Lower leg skin (tissue), 4 donors: ENCODE data around the gene TRAF3IP1. TPM values are rescaled to one million over a fixed set of nuclear protein-coding genes. Genes with fewer than 3 reads are reported as not detected.

Experiments
- DNase-seq, 2 donors: peaks; one replicate each; pipeline ENCODE4 v3.0.0-alpha.2; 2019; ENCODE audit warnings: low spot score in 2 of 2
- H3K4me3 ChIP-seq: fragments of 200-600 bp; sonication (generic); 2 replicates; pipeline ENCODE4 v1.5.1; 2017; ENCODE audit warnings: mild to moderate bottlenecking, low read depth; ENCODE audit not compliant: poor library complexity, severe bottlenecking
- POLR2A ChIP-seq, 2 donors: fragments of 450-650 bp; IDR thresholded peaks; one replicate each; pipeline ENCODE4 v1.6.1; 2016 to 2017; ENCODE audit warnings: antibody characterized with exemption in 2 of 2, mild to moderate bottlenecking in 1 of 2, moderate library complexity in 1 of 2
- WGBS, 2 donors: methylation state at CpG; one replicate each; pipeline ENCODE4 v1.1.5; 2018; 5-methylcytosine and 5-hydroxymethylcytosine counted together
- intact Hi-C: fragments of 100-400 bp; cut with DNase I; formaldehyde crosslinking; loops from one replicate; pipeline ENCODE4 v1.15.0; 2023; ENCODE audit warnings: low total_unique reads
- total RNA-seq, 4 donors: library from RNA; depleted of rRNA; stranded (reverse); fragments of >200 nt; gene quantifications; one replicate each; pipeline ENCODE4 v1.1.0, GENCODE V29; 2016
- TF ChIP-seq, protein P1 (sequence below), 3 donors: fragments of 450-650 bp; IDR thresholded peaks; one replicate each; pipeline ENCODE4 v1.5.1; 2016; ENCODE audit warnings: antibody characterized with exemption in 3 of 3, mild to moderate bottlenecking in 3 of 3, moderate library complexity in 2 of 3

TRAF3IP1 gene
- total RNA-seq, 4 donors from 2014 or later: 4.3 to 8.7 (median 8.2) TPM

DNA sequence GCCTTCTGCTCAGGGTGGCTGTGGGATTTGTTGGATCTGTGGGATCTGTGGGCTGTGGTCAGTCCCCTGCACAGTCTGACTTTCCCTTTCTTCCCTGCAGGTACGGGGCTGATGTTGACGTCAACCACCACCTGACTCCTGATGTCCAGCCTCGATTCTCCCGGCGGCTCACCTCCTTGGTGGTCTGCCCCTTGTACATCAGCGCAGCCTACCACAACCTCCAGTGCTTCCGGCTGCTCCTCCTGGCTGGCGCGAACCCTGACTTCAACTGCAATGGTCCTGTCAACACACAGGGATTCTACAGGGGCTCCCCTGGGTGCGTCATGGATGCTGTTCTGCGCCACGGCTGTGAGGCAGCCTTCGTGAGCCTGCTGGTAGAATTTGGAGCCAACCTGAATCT is 123.9 kb downstream of the TRAF3IP1 start:
- TF ChIP-seq, protein P1, sequence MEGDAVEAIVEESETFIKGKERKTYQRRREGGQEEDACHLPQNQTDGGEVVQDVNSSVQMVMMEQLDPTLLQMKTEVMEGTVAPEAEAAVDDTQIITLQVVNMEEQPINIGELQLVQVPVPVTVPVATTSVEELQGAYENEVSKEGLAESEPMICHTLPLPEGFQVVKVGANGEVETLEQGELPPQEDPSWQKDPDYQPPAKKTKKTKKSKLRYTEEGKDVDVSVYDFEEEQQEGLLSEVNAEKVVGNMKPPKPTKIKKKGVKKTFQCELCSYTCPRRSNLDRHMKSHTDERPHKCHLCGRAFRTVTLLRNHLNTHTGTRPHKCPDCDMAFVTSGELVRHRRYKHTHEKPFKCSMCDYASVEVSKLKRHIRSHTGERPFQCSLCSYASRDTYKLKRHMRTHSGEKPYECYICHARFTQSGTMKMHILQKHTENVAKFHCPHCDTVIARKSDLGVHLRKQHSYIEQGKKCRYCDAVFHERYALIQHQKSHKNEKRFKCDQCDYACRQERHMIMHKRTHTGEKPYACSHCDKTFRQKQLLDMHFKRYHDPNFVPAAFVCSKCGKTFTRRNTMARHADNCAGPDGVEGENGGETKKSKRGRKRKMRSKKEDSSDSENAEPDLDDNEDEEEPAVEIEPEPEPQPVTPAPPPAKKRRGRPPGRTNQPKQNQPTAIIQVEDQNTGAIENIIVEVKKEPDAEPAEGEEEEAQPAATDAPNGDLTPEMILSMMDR (IDR thresholded peaks at IDR 0.05): no peak
- no peak for TF ChIP-seq POLR2A (IDR thresholded peaks at IDR 0.05)
- peak in 1 of 2 donors; percentile 14 for DNase-seq
- 97 to 98% methylated on average over 13 of the region's 13 CpGs for WGBS, 2 donors
- no peak overlapping the region for H3K4me3 ChIP-seq
- intact Hi-C loops: no loop called here

DNA sequence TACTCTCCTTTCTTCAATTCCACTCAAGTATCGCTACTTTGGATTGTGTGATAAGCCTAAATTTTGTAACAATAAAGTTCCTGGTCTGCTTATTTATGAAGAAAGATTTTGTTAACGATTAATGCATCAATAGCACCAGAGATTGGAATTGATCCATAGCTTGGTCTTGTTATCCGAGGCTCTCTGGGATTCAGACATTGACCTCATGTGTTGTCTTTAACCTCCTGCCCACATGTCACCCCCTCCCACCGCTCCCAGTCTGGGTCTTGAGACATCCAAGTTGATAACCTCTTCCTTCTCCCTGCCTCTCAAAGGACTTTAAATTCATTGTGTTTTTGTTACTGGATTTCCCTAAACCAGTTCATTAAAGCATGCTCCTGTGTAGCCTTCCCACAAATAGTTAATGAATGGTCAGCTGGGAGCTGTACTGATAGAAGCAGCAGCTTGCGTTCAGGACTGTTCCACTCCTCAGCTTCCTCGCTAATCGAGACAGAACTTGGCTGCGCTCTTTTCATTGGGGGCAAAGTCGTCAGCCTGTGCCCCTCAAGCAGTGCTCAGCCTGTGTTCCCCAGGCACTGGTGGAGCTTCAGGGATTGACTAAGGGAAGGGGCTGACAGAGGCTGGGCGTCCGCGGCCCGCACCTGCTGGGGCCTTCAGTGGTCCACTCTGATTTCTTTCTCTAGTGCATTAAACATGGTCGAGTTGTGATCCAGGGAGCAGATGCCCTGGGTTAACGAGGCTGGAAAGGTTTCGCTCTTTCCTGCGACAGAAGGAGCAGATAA is 125.3 kb downstream of the TRAF3IP1 start:
- WGBS, 2 donors: 93 to 94% methylated on average over 17 of the region's 17 CpGs
- intact Hi-C loops: no loop called here
- DNase-seq: no peak
- TF ChIP-seq, protein P1 (IDR thresholded peaks at IDR 0.05): no peak
- no peak for TF ChIP-seq POLR2A (IDR thresholded peaks at IDR 0.05)
- no peak overlapping the region for H3K4me3 ChIP-seq

DNA sequence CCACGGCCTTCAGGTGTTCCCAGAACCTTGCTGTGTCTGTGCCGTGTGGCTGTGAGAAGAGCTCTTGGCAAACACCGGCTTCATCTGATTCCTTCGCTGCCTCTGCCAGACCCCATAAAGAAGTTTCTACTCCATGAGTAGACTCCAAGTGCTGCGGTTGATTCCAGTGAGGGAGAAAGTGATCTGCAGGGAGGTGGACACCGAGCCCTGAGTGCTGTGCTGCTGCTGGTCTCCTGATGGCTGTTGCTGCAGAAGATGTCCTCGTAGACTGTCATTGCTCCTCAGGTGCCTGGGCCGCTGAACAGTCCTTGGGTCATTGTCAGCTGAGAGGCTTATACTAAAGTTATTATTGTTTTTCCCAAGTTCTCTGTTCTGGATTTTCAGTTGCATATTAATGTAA is 126.1 kb downstream of the TRAF3IP1 start:
- WGBS, 2 donors: 94 to 97% methylated on average over 8 of the region's 8 CpGs
- no peak for DNase-seq
- TF ChIP-seq POLR2A (IDR thresholded peaks at IDR 0.05): no peak
- TF ChIP-seq, protein P1 (IDR thresholded peaks at IDR 0.05): no peak
- H3K4me3 ChIP-seq: no peak overlapping the region
- intact Hi-C loops: no loop called here

DNA sequence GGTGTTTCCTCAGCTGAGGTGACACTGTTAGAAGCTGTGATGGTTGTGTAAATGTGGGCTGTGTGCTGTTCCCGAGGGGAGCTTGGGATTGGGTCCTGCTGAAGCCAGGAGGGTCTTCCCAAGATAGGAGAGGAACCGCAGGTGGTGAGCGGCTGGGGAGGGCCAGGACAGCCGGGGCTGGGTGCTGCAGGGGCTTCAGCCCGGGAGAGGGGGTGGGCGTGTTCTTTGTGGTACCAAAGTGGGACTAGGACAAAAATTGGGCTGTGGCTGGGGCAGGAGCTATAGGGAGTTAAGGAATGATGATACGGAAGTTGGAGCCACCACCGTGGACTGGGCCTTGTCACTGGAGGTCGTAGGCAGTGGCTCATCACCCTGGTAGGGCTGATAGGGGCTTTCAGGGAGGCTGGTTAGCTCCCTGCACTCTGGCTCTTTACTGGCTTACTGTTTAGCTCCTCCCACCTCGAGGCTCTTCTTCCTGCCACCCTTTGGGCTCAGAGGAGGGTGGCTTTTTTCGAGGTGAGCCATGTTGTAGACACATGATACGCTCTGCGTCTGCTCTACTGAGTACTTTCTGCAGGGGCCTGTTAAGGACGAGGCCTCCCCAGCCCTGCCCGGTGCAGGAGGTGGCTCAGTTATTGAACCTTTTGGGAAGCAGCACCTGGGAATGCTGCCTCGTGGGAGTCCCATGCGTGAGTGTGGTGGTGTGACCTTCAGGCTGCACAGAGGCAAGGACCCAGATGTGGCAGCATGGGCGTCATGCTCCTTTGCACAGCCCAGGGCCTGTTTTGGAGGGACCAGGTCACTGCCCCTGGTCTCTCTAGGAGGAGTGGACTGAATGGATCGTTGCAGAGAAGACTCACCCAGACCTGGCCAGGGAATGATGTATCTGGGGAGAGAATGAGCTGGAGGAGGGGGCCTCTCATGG is 128.0 kb downstream of the TRAF3IP1 start:
- intact Hi-C loops: no loop called here
- no peak overlapping the region for H3K4me3 ChIP-seq
- TF ChIP-seq, protein P1 (IDR thresholded peaks at IDR 0.05): no peak
- no peak for TF ChIP-seq POLR2A (IDR thresholded peaks at IDR 0.05)
- peak in 1 of 2 donors; percentile 11 for DNase-seq
- WGBS, 2 donors: 86 to 89% methylated on average over 18 of the region's 19 CpGs

DNA sequence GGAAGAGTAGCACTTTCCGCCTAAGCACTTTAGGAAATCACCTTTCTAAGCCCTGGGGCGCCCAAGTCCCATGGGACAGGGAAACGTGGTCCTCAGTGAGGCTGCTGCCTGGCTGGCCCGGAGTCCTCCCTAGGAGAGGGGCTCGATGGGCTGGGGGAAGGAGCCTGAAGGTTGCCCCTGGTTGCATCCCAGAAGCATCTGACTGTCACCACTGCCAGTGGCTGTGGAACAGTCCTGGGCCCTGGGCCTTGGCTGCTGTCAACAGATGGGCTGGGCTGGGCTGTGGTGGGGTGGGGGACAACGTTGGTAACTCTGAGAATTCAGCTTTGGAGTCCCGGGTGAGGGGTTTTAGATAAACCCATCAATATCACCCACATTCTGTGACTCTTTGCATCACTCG is 128.9 kb downstream of the TRAF3IP1 start:
- H3K4me3 ChIP-seq: no peak overlapping the region
- WGBS, 2 donors: 82 to 83% methylated on average over 8 of the region's 8 CpGs
- peak in 1 of 2 donors; percentile 10 for DNase-seq
- TF ChIP-seq POLR2A (IDR thresholded peaks at IDR 0.05): no peak
- TF ChIP-seq, protein P1 (IDR thresholded peaks at IDR 0.05): no peak
- intact Hi-C loops: no loop called here
